Eye (tissue), 1 donor: ENCODE results near the gene PKIG.
A peak's percentile ranks its signal among the peaks of the same experiment; 100 is the strongest.
"Not testable (repeated sequence)": the region's sequence is repeated elsewhere in the genome, so short reads cannot be mapped to it uniquely, and the experiment has no call there.

Experiments
- DNase-seq: peaks from one replicate; pipeline ENCODE4 v3.0.0-alpha.2; 2015

The PKIG gene

GRCh38 chr20:44572551-44573500 is 9.6 kb upstream of the PKIG start:
- DNase-seq: peak; percentile 61

GRCh38 chr20:44573501-44573869 is 8.9 kb upstream of the PKIG start:
- no peak for DNase-seq

DNA sequence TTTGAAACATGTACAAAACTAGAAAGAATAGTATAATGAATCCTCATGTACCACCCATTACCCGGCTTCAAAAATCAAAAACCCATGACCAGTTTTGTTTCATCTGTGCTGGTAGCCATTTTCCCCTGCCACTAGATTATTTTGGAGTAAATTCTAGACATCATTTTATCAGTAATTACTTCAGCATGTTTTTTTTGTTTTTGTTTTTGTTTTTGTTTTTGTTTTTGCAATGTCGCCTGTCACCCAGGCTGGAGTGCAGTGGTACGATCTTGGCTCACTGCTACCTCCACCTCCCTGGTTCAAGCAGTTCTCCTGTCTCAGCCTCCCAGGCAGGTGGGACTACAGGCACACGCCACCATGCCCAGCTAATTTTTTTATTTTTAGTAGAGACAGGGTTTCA is 8.0 kb upstream of the PKIG start:
- DNase-seq: no peak

DNA sequence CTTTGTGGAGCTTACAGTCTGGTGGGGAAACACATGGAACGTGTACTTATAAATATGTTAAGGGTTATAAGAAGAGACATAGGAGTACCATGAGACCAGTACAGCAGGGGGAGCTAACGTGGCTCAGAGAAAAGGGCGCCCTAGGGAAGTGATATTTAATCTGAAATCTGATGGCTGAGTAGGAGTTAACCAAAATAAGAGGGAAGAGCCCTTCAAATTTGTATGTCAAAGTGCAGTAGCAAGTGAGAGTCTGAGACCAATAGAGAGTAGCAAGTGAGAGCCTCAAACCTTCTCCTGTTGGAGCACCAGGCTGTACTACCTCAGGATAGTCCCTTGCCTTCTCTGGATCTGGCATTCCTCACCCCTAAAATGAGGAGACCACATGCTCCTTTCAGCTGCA is 6.1 kb upstream of the PKIG start:
- DNase-seq: no peak

DNA sequence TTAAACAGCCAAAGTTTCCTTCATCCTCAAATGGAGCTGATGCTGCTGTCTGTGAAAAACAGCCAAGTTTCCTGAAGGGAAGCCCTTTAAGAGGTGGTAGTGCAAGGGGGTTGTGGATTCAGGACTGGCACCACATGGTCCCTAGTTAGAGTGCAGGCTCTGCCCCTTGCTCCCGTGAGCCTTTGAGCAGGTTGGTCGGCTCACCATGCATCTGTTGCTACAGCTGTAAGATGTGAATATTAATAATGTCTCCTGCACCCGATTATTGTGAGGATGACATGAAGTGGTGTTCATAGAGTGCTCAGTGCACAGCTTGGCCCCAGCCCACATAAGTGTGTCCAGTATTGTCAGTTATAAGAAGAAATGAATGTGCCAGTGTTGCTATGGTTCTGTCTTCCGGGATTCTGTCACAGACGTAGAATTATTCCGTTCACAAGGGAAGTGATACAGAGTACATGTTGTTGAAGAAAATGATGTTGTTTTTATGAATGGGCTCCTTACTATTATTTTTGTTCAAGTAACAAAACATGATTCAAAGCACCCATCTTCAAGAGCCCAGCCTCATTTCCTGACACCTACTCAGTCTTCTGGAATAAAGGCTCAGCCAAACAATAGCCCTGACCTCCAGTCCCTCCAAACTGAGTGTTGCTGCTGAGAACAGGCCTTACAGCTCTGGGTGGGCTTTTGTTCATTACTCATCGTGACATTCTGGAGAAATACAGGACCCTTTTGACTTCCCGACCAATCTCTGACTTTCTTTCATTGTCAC is 2.9 kb upstream of the PKIG start:
- DNase-seq: peak; percentile 66

GRCh38 chr20:44580581-44581268 is 1.7 kb upstream of the PKIG start:
- DNase-seq: no peak

GRCh38 chr20:44581515-44581914 is 864 bp upstream of the PKIG start:
- DNase-seq: no peak

DNA sequence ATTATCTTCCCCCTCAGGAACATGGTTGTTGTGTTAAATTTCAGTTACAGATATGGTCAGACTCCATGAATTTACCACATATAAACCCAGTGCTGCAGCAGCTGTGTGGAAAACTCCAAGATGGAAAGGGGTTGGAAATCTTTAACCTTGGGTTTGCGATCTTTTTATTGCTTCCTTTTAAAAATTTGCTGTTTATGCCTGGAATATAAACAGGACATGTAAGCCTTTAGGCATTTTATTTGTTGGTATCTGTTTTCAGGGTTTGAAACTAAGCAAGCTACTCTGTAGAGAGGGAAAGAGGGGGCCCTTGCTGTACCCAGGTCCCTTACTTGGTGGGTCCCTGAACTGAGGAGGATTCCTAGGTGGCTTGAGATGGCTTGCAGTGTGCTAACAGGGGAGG is 778 bp downstream of the PKIG start:
- DNase-seq: no peak

GRCh38 chr20:44584162-44584561 is 1.8 kb downstream of the PKIG start:
- DNase-seq: no peak

DNA sequence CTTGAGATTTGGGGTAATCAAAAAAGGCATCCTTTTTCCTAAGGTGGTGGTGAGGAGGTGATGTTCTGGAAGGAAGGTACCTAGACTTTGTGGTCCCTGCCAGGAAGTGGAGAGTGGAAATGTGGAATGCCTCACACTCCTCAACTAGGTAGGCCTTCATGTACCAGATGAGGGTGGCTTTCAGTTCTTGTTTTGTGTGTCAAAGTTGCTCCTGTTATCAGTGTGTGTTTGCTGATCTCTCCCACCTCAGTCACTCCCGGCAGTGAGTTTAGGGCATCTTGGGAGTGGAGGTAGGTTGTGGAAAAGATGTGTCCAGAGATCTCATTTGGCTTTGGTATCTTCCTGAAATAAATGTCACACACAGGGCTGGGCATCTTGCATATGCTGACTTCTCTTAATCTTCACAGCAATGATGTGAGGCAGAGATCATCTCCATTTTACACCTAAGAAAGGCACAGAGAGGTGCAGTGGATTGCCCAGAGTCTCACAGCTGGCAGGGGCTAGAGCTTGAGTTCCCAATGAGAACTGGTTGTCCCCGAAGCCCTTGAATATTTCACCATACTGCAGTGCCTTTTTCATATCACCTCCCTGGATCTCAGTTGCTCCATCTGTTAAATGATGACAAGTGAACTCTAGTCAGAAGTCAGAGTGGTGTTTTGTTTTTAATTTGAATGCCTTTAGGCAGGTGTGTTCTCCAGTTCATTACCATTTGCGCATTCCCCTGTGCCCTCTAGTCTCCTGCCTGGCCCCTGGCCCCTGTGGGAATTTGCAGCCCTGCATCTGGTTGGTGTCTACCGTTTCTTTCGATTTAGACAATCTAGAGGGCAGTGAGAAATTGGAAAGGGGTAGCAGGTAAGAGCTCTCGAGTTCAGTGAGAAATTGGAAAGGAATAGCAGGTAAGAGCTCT is 2.9 kb downstream of the PKIG start:
- DNase-seq: no peak

GRCh38 chr20:44586289-44586911 is 4.0 kb downstream of the PKIG start:
- no peak for DNase-seq

DNA sequence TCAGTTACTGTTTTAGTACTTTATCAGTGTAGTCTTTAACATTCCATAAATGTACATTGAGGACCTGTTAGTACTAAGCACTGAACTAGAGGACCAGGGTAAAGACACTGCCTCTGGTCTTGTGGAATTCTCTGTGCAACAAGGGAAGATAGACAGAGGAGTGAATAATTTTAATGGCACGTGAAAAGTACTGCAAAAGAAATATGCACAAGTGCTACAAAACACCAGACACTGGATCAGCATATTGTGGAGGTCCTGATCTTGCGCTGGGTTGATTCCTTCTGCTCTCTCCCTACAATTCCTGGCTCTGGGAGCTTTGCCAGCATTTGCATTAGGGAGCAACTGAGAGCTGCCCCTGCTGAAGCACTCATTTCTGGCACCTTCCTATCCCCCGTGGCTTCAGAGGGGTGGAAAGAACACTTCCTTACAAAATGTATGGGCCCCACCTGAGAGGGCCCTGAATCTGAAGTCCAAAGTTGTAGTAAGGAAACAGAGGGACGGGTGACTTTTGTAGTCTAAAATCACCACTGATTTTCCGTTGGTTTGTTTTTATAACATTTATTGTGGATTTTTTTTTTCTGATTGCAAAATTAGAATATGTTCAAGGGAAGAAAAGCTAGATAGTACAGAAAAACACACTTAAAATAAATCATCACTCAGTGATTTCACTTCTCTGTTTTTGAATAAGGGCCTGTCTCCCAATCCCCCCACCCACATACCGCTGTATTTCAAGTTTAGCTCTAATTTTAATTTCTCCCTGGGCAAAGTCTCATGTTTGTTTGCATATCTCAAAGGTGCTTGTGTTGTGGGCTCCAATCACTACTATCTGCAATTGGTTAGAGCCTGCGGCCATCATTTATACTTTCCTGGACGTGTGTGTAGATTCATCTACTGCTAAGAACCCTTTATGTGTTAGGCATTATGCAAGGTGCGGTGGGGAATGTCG is 4.9 kb downstream of the PKIG start:
- DNase-seq: no peak

GRCh38 chr20:44588321-44588720 is 5.9 kb downstream of the PKIG start:
- DNase-seq: not testable (repeated sequence)

GRCh38 chr20:44589537-44589936 is 7.2 kb downstream of the PKIG start:
- DNase-seq: no peak

GRCh38 chr20:44590980-44591778 is 8.8 kb downstream of the PKIG start:
- no peak for DNase-seq

- no peak for DNase-seq
Measured at GRCh38 chr20:44592366-44592765, 10.0 kb downstream of the PKIG start.

DNA sequence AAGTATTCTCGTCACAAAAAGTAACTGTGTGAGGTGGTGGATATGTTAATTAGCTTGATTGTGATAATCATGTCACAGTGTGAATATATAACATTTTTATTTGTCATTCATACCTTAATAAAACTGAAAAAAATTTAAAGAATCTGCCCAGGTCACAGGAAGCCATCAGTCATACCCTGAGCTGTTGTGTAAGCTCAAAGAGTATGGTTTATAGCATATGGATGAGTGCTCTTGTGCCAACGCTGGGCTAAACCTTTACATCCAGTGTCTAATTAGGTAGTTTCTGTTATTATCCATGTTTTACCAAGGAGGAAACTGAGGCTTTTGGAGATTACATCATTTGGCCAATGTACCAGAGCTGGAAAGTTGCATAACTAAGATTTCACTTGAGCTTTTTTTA is 11.4 kb downstream of the PKIG start:
- DNase-seq: no peak

GRCh38 chr20:44594730-44595129 is 12.4 kb downstream of the PKIG start:
- no peak for DNase-seq

- no peak for DNase-seq
Measured at GRCh38 chr20:44596010-44596409, 13.6 kb downstream of the PKIG start.

GRCh38 chr20:44596876-44597275 is 14.5 kb downstream of the PKIG start:
- DNase-seq: no peak
